Activated naive CD4-positive, alpha-beta T cell treated with anti-CD3 and anti-CD28 coated beads for 36 hours (primary cell): ENCODE data around the gene SEC16A. TPM values are rescaled to one million over a fixed set of nuclear protein-coding genes. Genes with fewer than 3 reads are reported as not detected.

Experiments
- CTCF ChIA-PET: fragments of 350-600 bp; sonication (Branson Sonifier 250); formaldehyde crosslinking; loops from one replicate; lab custom pipeline; 2021; ENCODE audit warnings: antibody characterized with exemption; lab: Charles Lee
- DNase-seq: peaks from one replicate; pipeline ENCODE4 v3.0.0-alpha.2; 2020
- H3K27ac Mint-ChIP-seq: one replicate; pipeline ENCODE4 v1.8.0; 2021; ENCODE audit warnings: mild to moderate bottlenecking, mixed read lengths
- H3K27me3 Mint-ChIP-seq: one replicate; pipeline ENCODE4 v1.8.0; 2021; ENCODE audit warnings: low read depth, mixed read lengths
- H3K36me3 Mint-ChIP-seq: one replicate; pipeline ENCODE4 v1.8.0; 2021; ENCODE audit warnings: low read depth, mixed read lengths
- H3K4me1 Mint-ChIP-seq: one replicate; pipeline ENCODE4 v1.8.0; 2021; ENCODE audit warnings: low read depth, mixed read lengths
- H3K4me3 Mint-ChIP-seq: one replicate; pipeline ENCODE4 v1.8.0; 2021; ENCODE audit warnings: mild to moderate bottlenecking, moderate library complexity, mixed read lengths
- H3K9me3 Mint-ChIP-seq: one replicate; pipeline ENCODE4 v1.8.0; 2021; ENCODE audit warnings: mixed read lengths
- intact Hi-C: fragments of 100-400 bp; cut with micrococcal nuclease; formaldehyde crosslinking; loops from one replicate; pipeline ENCODE4 v1.15.1; 2023
- total RNA-seq, 2 experiments: library from RNA; stranded (reverse); gene quantifications; one replicate each; pipeline ENCODE4 v1.2.3, GENCODE V29; 2021

Gene SEC16A
- total RNA-seq, 2 experiments from 2014 or later, result 44.1 to 47.3 TPM

GRCh38 chr9:136442265-136442664, 40.6 kb downstream of the SEC16A start:
- H3K4me3 Mint-ChIP-seq, result no peak overlapping the region
- peaks cover 26% of the 10 kb centered on the region for H3K36me3 Mint-ChIP-seq
- peaks cover 16% of the 10 kb centered on the region for H3K4me1 Mint-ChIP-seq
- CTCF ChIA-PET, result no interaction called here
- H3K9me3 Mint-ChIP-seq, result no peaks in the 10 kb centered on the region
- no peak for DNase-seq
- intact Hi-C loops, result no loop called here
- H3K27ac Mint-ChIP-seq, result no peak overlapping the region
- no peaks in the 10 kb centered on the region for H3K27me3 Mint-ChIP-seq

- H3K4me3 Mint-ChIP-seq, result no peak overlapping the region
- peaks cover 21% of the 10 kb centered on the region for H3K4me1 Mint-ChIP-seq
- H3K27ac Mint-ChIP-seq, result peak overlapping the region; percentile 62
- DNase-seq, result no peak
- no peaks in the 10 kb centered on the region for H3K9me3 Mint-ChIP-seq
- H3K27me3 Mint-ChIP-seq, result no peaks in the 10 kb centered on the region
- intact Hi-C loops, result no loop called here
- CTCF ChIA-PET, result interaction anchor here (0.6 to 0.8 kb wide), 2 partner anchors 38 to 79 kb away, joined by 3 read pairs; no protein-coding TSS in a partner anchor
- peaks cover 23% of the 10 kb centered on the region for H3K36me3 Mint-ChIP-seq
Measured at GRCh38 chr9:136441681-136442245, 41.1 kb downstream of the SEC16A start.

DNA sequence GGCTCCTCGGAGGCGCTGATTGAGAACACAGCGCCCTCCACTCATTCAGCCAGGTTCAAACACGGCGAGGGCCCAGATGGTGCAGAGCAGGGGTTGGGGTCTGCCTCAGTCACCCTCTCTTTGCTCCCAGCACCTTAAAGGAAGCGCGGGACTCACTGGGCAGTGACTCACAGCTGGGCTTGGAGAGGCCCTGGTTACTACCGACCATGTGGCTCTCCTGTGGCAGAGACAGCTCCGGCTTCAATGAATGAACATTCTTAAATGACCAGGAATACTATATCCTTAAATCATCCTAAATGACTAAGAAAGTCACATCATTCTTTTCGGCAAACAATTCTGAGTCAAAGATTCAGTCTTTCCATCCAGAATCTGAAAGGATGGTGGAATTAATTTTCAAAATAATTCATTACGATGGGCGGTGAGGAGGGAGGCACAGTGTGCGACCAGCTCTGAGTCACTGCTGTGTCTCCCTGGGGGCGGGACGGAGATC, 41.6 kb downstream of the SEC16A start:
- no peaks in the 10 kb centered on the region for H3K9me3 Mint-ChIP-seq
- H3K36me3 Mint-ChIP-seq, result peaks cover 19% of the 10 kb centered on the region
- H3K27me3 Mint-ChIP-seq, result no peaks in the 10 kb centered on the region
- CTCF ChIA-PET, result interaction anchor here (0.6 to 0.8 kb wide), 2 partner anchors 38 to 78 kb away, joined by 3 read pairs; no protein-coding TSS in a partner anchor
- DNase-seq, result no peak
- no peak overlapping the region for H3K4me3 Mint-ChIP-seq
- H3K27ac Mint-ChIP-seq, result peak overlapping the region; percentile 62
- peaks cover 23% of the 10 kb centered on the region for H3K4me1 Mint-ChIP-seq
- intact Hi-C loops, result no loop called here

- H3K4me1 Mint-ChIP-seq, result peaks cover 23% of the 10 kb centered on the region
- no peaks in the 10 kb centered on the region for H3K27me3 Mint-ChIP-seq
- CTCF ChIA-PET, result interaction anchor here (0.6 to 1.5 kb wide), 6 partner anchors 14 to 350 kb away, joined by 3 to 5 read pairs (median 4); no protein-coding TSS in a partner anchor
- no peaks in the 10 kb centered on the region for H3K9me3 Mint-ChIP-seq
- peak within 1 kb of the TSS; percentile 79 for H3K4me3 Mint-ChIP-seq
- H3K36me3 Mint-ChIP-seq, result peaks cover 15% of the 10 kb centered on the region
- DNase-seq, result peak; percentile 76
- peak within 1 kb of the TSS; percentile 56 for H3K27ac Mint-ChIP-seq
- intact Hi-C loops, result loop anchor here (2.0 kb wide), 1 partner anchor 35 kb away; no protein-coding TSS in a partner anchor
Measured at GRCh38 chr9:136439481-136440408, 43.1 kb downstream of the SEC16A start, which contains the start of gene INPP5E. Gene INPP5E, minus strand, starts transcription at chr9:136439845. Its CDS starts 426 bp downstream, at chr9:136439419.

DNA sequence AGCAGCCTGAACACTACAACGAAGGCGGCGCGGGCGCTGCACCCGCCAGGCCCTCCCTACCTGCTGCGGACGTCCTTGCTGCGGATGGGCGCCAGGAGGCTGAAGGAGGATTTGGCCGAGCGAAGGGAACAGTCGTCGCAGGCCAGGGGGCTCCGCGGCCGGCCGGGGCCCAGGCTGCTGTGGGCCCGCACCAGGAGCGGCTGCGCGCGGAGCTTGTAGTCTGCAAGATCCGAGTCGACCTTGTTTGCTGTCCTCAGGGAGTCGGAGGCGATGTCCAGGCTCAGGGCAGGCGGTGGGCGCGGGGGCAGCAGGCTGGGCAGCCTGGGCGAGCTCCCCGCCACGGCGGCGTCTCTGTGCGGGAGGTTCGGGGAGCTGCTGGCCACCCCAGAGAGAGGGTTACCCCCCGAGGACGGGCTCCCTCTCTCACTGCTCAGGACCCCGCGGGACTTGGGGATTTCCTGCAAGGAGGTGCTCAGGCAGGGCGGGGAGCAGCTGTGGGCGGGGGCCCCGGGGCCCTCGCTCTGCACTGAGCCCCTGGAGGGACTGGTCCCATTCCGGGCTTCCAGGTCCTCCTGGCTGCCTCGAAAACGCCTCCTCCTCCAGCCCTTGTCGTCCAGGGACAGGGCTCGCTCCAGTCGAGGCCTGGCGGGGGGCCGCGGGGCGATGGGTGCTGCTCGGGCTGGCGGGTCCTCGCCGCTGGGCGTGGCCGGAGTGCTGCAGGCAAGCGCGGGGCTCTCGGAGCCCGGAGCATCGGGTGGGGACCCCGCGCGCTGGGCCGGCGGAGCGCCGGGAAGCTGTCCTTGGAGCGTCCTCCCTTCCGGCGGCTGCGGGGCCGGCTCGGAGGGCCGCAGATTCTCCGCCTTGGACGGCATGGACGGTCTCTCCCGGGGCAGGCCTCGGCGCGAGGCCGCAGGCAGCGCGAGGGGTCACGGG, 44.0 kb downstream of the SEC16A start:
- Mint-ChIP-seq H3K4me1 (peaks cover 23% of the 10 kb centered on the region), H3K4me3 (peak overlapping the region; percentile 79), H3K36me3 (peaks cover 10% of the 10 kb centered on the region), H3K27ac (peak overlapping the region; percentile 65), H3K9me3 (no peaks in the 10 kb centered on the region), H3K27me3 (no peaks in the 10 kb centered on the region)
- CTCF ChIA-PET, result interaction anchor here (0.5 to 1.1 kb wide), 4 partner anchors 11 to 279 kb away, joined by 3 to 5 read pairs (median 4); no protein-coding TSS in a partner anchor
- intact Hi-C loops, result loop anchor here (2.0 kb wide), 1 partner anchor 34 kb away; no protein-coding TSS in a partner anchor
- DNase-seq, result peak; percentile 62

DNA sequence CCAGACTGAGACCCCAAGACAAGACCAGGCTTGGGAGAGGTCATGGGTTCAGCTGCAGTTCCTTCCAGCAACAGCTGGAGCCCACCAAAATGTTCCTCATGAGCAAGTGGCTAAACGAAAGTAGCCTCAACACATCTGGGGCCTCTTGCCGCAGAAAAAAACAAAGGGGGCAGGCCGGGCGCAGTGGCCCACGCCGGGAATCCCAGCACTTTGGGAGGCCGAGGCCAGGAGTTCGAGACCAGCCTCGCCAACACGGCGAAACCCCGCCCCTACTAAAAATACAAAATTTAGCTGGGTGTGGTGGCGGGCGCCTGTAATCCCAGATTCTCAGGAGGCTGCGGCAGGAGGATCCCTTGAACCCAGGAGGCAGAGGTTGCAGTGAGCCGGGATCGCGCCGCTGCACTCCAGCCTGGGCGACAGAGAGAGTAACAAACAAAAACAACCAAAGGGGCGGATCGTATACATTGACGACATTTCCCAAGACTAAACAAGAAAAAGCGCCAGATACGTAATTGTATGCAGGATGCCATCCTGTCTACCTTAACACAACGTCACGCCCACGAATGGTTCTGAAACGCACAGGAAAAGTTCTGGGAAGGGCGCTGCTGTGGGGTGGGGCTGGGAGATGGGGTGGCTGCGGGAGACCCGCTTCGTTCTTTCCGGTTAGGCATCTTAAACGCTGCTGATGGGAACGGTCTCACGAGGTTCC, 44.8 kb downstream of the SEC16A start:
- Mint-ChIP-seq H3K4me1 (peaks cover 23% of the 10 kb centered on the region), H3K4me3 (peak overlapping the region; percentile 79), H3K27ac (peak overlapping the region; percentile 65), H3K36me3 (peaks cover 8% of the 10 kb centered on the region), H3K27me3 (no peaks in the 10 kb centered on the region), H3K9me3 (no peaks in the 10 kb centered on the region)
- CTCF ChIA-PET, result interaction anchor here (0.5 to 1.2 kb wide), 4 partner anchors 12 to 47 kb away, joined by 3 to 5 read pairs (median 4); no protein-coding TSS in a partner anchor
- DNase-seq, result no peak
- intact Hi-C loops, result loop anchor here (2.0 kb wide), 1 partner anchor 33 kb away; no protein-coding TSS in a partner anchor

DNA sequence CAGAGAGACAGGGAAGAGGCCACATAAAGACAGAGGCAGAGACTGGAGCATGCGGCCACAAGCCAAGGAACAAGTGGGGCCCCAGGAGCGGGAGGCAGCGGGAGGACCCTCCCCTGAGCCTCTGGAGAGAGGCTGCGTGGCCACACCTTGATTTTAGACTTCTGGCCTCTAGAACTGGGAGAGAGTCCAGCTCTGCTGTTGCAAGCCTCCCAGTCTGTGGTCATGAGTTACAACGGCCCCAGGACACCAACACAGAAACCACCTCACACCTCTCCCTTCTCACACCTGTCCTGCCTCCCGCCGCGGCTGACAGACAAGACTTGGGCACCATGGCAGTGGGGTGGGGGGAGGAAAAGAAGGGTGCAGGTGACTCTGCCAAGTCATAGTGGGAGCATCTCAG, 45.4 kb downstream of the SEC16A start:
- peaks cover 5% of the 10 kb centered on the region for H3K36me3 Mint-ChIP-seq
- H3K4me1 Mint-ChIP-seq, result peaks cover 23% of the 10 kb centered on the region
- intact Hi-C loops, result no loop called here
- H3K9me3 Mint-ChIP-seq, result no peaks in the 10 kb centered on the region
- H3K27ac Mint-ChIP-seq, result no peak overlapping the region
- no peak for DNase-seq
- H3K4me3 Mint-ChIP-seq, result peak overlapping the region; percentile 79
- CTCF ChIA-PET, result interaction anchor here (0.7 to 1.2 kb wide), 2 partner anchors 10 to 47 kb away, joined by 3 to 4 read pairs; no protein-coding TSS in a partner anchor
- no peaks in the 10 kb centered on the region for H3K27me3 Mint-ChIP-seq

DNA sequence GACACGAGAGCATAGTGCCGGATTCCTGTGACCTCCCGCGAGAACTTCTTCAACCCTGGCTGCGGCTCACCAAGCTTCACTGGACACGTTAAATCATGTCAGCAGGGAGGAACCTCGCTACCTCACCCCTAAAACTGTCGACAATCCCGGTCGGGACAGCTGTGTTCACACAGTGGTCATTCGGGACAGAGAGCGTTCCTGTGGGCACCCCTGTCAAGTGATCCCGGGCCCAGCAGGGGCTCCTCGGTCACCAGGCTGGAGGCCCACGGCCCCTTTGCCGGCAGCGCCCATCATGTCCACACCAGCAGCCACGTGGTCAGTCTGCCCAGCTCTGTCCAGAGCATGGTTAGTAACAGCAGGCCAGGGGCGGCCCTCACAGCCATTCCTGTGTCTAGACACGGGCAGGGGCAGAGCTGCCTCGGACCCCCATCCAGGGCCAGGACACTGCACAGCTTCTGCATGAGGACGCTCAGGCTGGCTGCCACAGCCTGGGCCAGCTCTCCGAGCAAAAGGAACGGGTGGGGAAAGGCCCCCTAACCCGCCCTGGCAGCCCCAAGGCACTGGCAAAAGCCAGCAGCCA, 46.7 kb downstream of the SEC16A start:
- H3K27ac Mint-ChIP-seq, result no peak overlapping the region
- no peaks in the 10 kb centered on the region for H3K36me3 Mint-ChIP-seq
- intact Hi-C loops, result no loop called here
- CTCF ChIA-PET, result no interaction called here
- H3K9me3 Mint-ChIP-seq, result no peaks in the 10 kb centered on the region
- H3K4me1 Mint-ChIP-seq, result peaks cover 23% of the 10 kb centered on the region
- no peak for DNase-seq
- no peaks in the 10 kb centered on the region for H3K27me3 Mint-ChIP-seq
- H3K4me3 Mint-ChIP-seq, result no peak overlapping the region

DNA sequence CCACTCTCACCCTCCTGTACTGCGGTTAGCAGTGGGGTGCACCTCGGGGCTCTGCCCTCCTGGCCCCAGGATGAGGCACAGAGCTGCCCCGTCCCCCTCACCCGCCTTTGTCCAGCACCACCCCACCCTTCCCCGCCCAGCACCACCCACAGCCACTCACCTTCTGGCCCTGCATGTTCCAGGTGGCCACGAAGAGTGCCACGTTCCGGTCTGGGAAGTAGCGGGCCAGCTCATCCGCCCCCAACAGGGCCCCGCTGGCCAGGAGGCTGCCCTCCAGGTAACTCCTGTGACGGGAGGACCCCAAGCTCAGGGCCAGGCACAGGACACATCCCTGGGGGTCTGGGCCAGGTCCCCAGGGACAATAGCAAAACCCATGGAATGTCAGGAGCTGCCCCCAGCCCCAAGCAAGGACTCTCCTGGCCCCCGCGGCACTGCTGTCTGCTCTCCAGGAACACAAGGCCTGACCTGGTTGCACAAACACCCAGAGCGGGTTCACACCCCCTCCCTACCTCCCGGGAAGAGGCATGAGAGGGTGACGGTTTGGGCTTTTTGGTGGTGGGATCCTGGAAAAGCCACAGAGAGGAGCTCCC, 48.2 kb downstream of the SEC16A start:
- CTCF ChIA-PET, result no interaction called here
- Mint-ChIP-seq H3K27ac (no peak overlapping the region), H3K4me1 (peaks cover 19% of the 10 kb centered on the region)

DNA sequence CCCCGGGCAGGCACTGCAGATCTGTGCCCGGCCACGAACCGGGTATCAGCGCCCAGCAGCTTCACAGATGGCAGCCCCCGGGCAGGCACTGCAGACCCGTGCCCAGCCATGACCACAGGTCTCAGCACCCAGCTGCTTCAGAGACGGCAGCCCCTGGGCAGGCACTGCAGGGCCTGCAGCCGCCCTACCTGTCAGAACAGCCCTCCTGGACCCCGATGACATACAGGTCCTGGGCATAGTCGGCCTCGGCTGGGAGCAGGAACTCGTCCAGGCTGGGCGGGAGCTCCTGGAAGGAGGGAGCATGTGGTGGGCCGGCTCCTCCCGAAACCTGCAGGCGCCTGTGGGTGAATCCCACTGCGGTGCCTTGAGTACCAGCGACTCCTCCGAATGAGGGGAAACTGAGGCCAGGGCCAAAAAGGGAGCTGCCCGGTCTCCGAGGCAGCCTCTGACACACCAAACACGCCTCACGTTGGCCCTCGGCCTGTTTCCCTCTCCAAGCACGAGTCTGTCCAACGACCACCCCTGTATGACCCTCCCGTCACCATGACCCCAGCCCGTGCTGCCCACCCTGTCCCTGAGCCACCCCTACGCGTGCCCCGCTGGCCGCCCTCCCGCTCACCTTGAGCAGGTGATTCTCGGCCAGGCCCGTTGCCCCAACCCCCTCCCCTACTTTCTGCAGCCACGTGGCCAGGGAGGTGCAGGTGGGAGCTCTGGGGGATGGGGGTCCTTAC, 48.8 kb downstream of the SEC16A start:
- CTCF ChIA-PET, result interaction anchor here (0.6 kb wide), 1 partner anchor 10 kb away, joined by 3 read pairs; no protein-coding TSS in a partner anchor
- Mint-ChIP-seq H3K4me1 (peaks cover 19% of the 10 kb centered on the region), H3K27ac (no peak overlapping the region), H3K27me3 (no peaks in the 10 kb centered on the region), H3K9me3 (no peaks in the 10 kb centered on the region), H3K4me3 (no peak overlapping the region), H3K36me3 (peaks cover 2% of the 10 kb centered on the region)
- intact Hi-C loops, result no loop called here
- DNase-seq, result no peak

More for the DNA sequence above, 48.2 kb downstream of the SEC16A start:
- H3K27me3 Mint-ChIP-seq, result no peaks in the 10 kb centered on the region
- intact Hi-C loops, result no loop called here
- DNase-seq, result no peak
- peaks cover 2% of the 10 kb centered on the region for H3K36me3 Mint-ChIP-seq
- no peaks in the 10 kb centered on the region for H3K9me3 Mint-ChIP-seq
- no peak overlapping the region for H3K4me3 Mint-ChIP-seq
